Astrocyte (in vitro differentiated cells and primary cell): ENCODE data around the gene MKLN1. TPM values are rescaled to one million over a fixed set of nuclear protein-coding genes. Genes with fewer than 3 reads are reported as not detected.

Source experiments
- DNase-seq: peaks from one replicate; pipeline ENCODE4 v3.0.0-alpha.2; 2010; ENCODE audit warnings: low read depth
- FAIRE-seq: peaks from 2 replicates; lab custom pipeline; 2011; peaks lifted over from hg19 to GRCh38; lab: Jason Lieb, UNC
- H2AFZ ChIP-seq: 2 replicates; pipeline ENCODE4 v1.6.0; 2012; ENCODE audit warnings: low read depth, low read length, inconsistent platforms
- H3K27ac ChIP-seq: 2 replicates; pipeline ENCODE4 v1.5.1; 2011; ENCODE audit warnings: low read depth, low read length, inconsistent platforms
- H3K27me3 ChIP-seq: 2 replicates; pipeline ENCODE4 v1.6.0; 2011; ENCODE audit warnings: low read length, inconsistent platforms; ENCODE audit not compliant: insufficient read depth
- H3K36me3 ChIP-seq: 2 replicates; pipeline ENCODE4 v1.5.1; 2011; ENCODE audit warnings: low read length, inconsistent platforms; ENCODE audit not compliant: insufficient read depth
- H3K4me1 ChIP-seq: 2 replicates; pipeline ENCODE4 v1.5.1; 2011; ENCODE audit warnings: low read length, inconsistent platforms; ENCODE audit not compliant: insufficient read depth
- H3K4me2 ChIP-seq: 2 replicates; pipeline ENCODE4 v1.6.0; 2012; ENCODE audit warnings: low read length, inconsistent platforms
- H3K4me3 ChIP-seq: 2 replicates; pipeline ENCODE4 v1.5.1; 2011; ENCODE audit warnings: low read depth, mild to moderate bottlenecking, low read length, inconsistent platforms; ENCODE audit not compliant: insufficient read depth
- H3K79me2 ChIP-seq: 2 replicates; pipeline ENCODE4 v1.6.0; 2012; ENCODE audit warnings: mild to moderate bottlenecking, low read length, inconsistent platforms; ENCODE audit not compliant: insufficient read depth
- H3K9ac ChIP-seq: 2 replicates; pipeline ENCODE4 v1.6.0; 2012; ENCODE audit warnings: mild to moderate bottlenecking, low read length, inconsistent platforms
- H3K9me3 ChIP-seq: 2 replicates; pipeline ENCODE4 v1.5.1; 2012; ENCODE audit warnings: low read depth, mild to moderate bottlenecking, low read length, inconsistent platforms; ENCODE audit not compliant: insufficient read depth
- H4K20me1 ChIP-seq: 2 replicates; pipeline ENCODE4 v1.6.0; 2012; ENCODE audit warnings: low read length, inconsistent platforms; ENCODE audit not compliant: insufficient read depth
- H3K27ac Mint-ChIP-seq: one replicate; pipeline ENCODE4 v1.8.0; 2021; ENCODE audit warnings: mild to moderate bottlenecking, mixed read lengths; ENCODE audit not compliant: unreplicated experiment
- H3K27me3 Mint-ChIP-seq: one replicate; pipeline ENCODE4 v1.8.0; 2021; ENCODE audit warnings: low read depth, mixed read lengths; ENCODE audit not compliant: unreplicated experiment
- H3K36me3 Mint-ChIP-seq: one replicate; pipeline ENCODE4 v1.8.0; 2021; ENCODE audit warnings: low read depth, mixed read lengths; ENCODE audit not compliant: unreplicated experiment
- H3K4me1 Mint-ChIP-seq: one replicate; pipeline ENCODE4 v1.8.0; 2021; ENCODE audit warnings: low read depth, mixed read lengths; ENCODE audit not compliant: unreplicated experiment
- H3K4me3 Mint-ChIP-seq: one replicate; pipeline ENCODE4 v1.8.0; 2021; ENCODE audit warnings: mild to moderate bottlenecking, moderate library complexity, mixed read lengths; ENCODE audit not compliant: unreplicated experiment
- H3K9me3 Mint-ChIP-seq: one replicate; pipeline ENCODE4 v1.8.0; 2021; ENCODE audit warnings: mild to moderate bottlenecking, mixed read lengths; ENCODE audit not compliant: unreplicated experiment
- EZH2 ChIP-seq: IDR thresholded peaks from 2 replicates; pipeline ENCODE4 v1.6.1; 2012; ENCODE audit warnings: mild to moderate bottlenecking, low read length, inconsistent platforms; ENCODE audit not compliant: insufficient read depth
- total RNA-seq: library from RNA; stranded (reverse); gene quantifications from 2 replicates; pipeline ENCODE4 v1.2.1, GENCODE V29; 2021
- TF ChIP-seq, protein P1 (sequence below): IDR thresholded peaks from 2 replicates; pipeline ENCODE4 v1.5.1; 2011; ENCODE audit warnings: low read depth, mild to moderate bottlenecking, inconsistent platforms, low read length, moderate library complexity; ENCODE audit not compliant: insufficient read depth

The MKLN1 gene
- total RNA-seq, 1 donor from 2014 or later, result 48.0 TPM

DNA sequence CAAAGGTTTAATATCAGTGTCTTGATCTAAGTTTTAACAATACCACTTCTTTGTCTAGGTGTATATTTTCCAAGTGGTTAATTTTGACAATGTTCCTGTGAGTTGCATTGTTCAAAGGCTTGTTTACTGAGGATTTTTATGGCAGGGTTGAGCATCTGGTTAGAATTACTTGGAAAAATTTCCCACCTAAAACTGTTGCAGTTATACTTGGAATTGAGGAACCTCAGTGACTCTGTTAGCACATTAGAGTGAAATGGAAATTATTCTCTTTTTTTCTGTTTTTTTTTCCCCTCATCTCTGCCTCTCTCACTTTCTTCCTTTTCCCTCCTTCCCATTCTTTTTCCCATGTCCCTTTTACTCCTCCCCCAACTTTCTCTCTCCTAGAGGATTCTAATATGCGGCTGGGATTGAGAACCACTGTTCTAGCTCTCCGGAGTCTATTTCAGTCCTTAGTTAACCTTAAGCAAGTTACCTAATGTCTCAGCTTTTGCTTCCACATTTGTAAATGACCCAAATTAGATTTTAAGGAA, 121.8 kb downstream of the MKLN1 start:
- Histone ChIP-seq H3K27me3 (no peaks in the 10 kb centered on the region), H3K27ac (no peak overlapping the region), H3K36me3 (no peaks in the 10 kb centered on the region), H3K79me2 (no peaks in the 10 kb centered on the region), H4K20me1 (peaks cover 7% of the 10 kb centered on the region), H3K9ac (no peak overlapping the region), H3K4me3 (no peak overlapping the region), H2AFZ (no peak overlapping the region), H3K9me3 (no peaks in the 10 kb centered on the region), H3K4me2 (no peak overlapping the region), H3K4me1 (no peaks in the 10 kb centered on the region)
- Mint-ChIP-seq H3K4me1 (no peaks in the 10 kb centered on the region), H3K36me3 (peaks cover 3% of the 10 kb centered on the region), H3K27ac (no peak overlapping the region), H3K4me3 (no peak overlapping the region), H3K9me3 (no peaks in the 10 kb centered on the region), H3K27me3 (no peaks in the 10 kb centered on the region)
- TF ChIP-seq EZH2, result no peak
- TF ChIP-seq, protein P1, sequence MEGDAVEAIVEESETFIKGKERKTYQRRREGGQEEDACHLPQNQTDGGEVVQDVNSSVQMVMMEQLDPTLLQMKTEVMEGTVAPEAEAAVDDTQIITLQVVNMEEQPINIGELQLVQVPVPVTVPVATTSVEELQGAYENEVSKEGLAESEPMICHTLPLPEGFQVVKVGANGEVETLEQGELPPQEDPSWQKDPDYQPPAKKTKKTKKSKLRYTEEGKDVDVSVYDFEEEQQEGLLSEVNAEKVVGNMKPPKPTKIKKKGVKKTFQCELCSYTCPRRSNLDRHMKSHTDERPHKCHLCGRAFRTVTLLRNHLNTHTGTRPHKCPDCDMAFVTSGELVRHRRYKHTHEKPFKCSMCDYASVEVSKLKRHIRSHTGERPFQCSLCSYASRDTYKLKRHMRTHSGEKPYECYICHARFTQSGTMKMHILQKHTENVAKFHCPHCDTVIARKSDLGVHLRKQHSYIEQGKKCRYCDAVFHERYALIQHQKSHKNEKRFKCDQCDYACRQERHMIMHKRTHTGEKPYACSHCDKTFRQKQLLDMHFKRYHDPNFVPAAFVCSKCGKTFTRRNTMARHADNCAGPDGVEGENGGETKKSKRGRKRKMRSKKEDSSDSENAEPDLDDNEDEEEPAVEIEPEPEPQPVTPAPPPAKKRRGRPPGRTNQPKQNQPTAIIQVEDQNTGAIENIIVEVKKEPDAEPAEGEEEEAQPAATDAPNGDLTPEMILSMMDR, result no peak
- FAIRE-seq, result no peak
- DNase-seq, result no peak

DNA sequence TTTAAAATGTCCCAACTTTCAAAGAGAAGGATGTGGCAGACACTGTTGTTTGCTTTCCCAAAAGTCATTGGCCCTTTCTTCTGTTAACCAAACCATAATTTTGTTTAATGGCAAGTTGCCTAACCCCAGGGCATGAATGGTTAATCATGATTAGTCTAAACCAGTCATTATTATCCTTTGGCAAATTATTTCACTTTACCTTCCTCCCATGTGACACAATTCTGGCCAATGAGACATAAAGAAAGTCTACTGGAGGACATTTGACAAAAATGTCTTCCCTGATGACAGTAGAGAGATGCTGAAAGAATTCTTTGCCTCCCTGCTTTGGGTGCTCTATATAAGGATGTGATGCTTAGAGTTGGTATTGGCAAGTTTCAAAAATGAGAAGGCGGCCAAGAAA, 126.8 kb downstream of the MKLN1 start:
- H3K36me3 ChIP-seq, result no peaks in the 10 kb centered on the region
- no peak overlapping the region for H3K4me2 ChIP-seq
- no peak overlapping the region for H3K4me3 ChIP-seq
- H3K9me3 ChIP-seq, result no peaks in the 10 kb centered on the region
- H3K79me2 ChIP-seq, result no peaks in the 10 kb centered on the region
- H3K9ac ChIP-seq, result no peak overlapping the region
- FAIRE-seq (no peak), DNase-seq (no peak)
- Mint-ChIP-seq H3K4me1 (peaks cover 8% of the 10 kb centered on the region), H3K27ac (no peak overlapping the region), H3K27me3 (no peaks in the 10 kb centered on the region), H3K9me3 (no peaks in the 10 kb centered on the region), H3K4me3 (no peak overlapping the region), H3K36me3 (peaks cover 9% of the 10 kb centered on the region)
- H2AFZ ChIP-seq, result no peak overlapping the region
- H3K4me1 ChIP-seq, result no peaks in the 10 kb centered on the region
- no peak overlapping the region for H3K27ac ChIP-seq
- H4K20me1 ChIP-seq, result peaks cover 6% of the 10 kb centered on the region
- H3K27me3 ChIP-seq, result no peaks in the 10 kb centered on the region
- TF ChIP-seq EZH2, result no peak
- TF ChIP-seq, protein P1, result no peak

DNA sequence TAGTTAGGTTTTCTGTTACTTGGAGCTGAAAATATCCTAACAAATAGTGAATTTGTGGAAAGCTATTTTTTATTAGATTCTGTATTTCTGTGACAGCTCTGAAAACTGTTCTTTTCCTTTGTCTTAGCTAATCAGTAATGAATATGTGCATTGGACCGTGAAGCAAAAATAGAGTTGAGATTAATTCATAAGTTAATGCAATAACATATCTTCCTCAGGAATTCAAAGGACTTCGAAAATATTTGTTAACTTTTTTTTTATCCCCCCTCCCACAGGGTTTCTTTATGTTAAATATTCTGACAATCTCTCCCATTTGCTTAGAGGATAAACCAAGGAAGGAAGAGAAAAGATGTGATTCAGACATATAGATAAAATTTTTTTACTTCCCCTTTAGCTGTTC, 127.3 kb downstream of the MKLN1 start:
- Mint-ChIP-seq H3K36me3 (peaks cover 9% of the 10 kb centered on the region), H3K27me3 (no peaks in the 10 kb centered on the region), H3K4me1 (peaks cover 12% of the 10 kb centered on the region), H3K4me3 (no peak overlapping the region), H3K27ac (no peak overlapping the region), H3K9me3 (no peaks in the 10 kb centered on the region)
- H3K4me2 ChIP-seq, result no peak overlapping the region
- TF ChIP-seq EZH2, result no peak
- TF ChIP-seq, protein P1, result no peak
- peaks cover 4% of the 10 kb centered on the region for H4K20me1 ChIP-seq
- DNase-seq (no peak), FAIRE-seq (no peak)
- no peaks in the 10 kb centered on the region for H3K36me3 ChIP-seq
- H2AFZ ChIP-seq, result no peak overlapping the region
- H3K4me1 ChIP-seq, result no peaks in the 10 kb centered on the region
- H3K9ac ChIP-seq, result no peak overlapping the region
- H3K27me3 ChIP-seq, result no peaks in the 10 kb centered on the region
- no peak overlapping the region for H3K4me3 ChIP-seq
- H3K79me2 ChIP-seq, result no peaks in the 10 kb centered on the region
- no peak overlapping the region for H3K27ac ChIP-seq
- no peaks in the 10 kb centered on the region for H3K9me3 ChIP-seq
